Measurements from ENCODE around the gene EGFL7. TPM values are rescaled to one million over a fixed set of nuclear protein-coding genes. Genes with fewer than 3 reads are reported as not detected.

Gene EGFL7
- polyA plus RNA-seq, 1 of the 3 experiments (the other 2 are of a cell fraction): 43.0 TPM

DNA sequence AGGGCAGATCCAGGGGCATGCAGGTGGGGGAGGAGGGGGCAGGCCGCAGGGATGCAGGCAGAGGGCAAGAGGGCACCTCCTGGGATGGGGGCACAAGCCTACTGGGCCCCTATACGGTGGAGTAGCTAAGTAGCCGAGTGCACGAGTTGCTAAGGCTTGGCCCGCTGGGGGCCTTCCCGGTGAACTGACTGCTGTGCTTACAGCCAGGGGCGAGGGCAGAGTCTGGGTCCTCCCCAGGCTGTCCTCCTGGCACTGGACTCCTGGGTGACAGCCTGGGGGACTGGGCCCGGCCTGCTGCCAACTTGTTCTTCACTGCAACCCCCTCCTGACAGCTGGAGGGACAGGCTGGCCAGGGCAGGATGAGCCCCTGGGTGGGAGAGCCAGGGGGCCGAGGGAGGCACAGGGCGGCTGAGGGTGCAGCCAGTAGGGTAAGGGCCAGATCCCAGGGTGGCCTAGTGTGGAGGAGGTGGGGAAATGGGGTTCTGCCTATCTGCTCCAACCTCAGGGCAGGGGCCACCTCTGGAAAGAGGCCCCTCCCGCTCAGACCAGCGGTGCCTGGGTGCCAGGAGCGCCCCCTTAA lies 1.7 kb upstream of the EGFL7 start:
- CTCF ChIA-PET: interaction anchor here (1.7 to 5.0 kb wide), 3 partner anchors 9 to 176 kb away, joined by 6 to 35 read pairs (median 8); no protein-coding TSS in a partner anchor
- no peaks in the 10 kb centered on the region for H4K20me1 ChIP-seq (ENCODE audit: insufficient read depth)
- peaks cover 1 to 6% of the 10 kb centered on the region in 2 experiments; a peak in 2 of 4 replicates for H3K4me1 ChIP-seq (ENCODE audit: control insufficient read depth in 1 of 2, insufficient read depth in 2 of 2, low read depth in 1 of 2, low read length in 1 of 2)
- TF ChIP-seq, protein P1, sequence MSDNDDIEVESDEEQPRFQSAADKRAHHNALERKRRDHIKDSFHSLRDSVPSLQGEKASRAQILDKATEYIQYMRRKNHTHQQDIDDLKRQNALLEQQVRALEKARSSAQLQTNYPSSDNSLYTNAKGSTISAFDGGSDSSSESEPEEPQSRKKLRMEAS (IDR thresholded peaks at IDR 0.05; ENCODE audit: low read depth): no peak
- TF ChIP-seq RAD21 (IDR thresholded peaks at IDR 0.05; ENCODE audit: low read length): no peak
- TF ChIP-seq, protein P2, sequence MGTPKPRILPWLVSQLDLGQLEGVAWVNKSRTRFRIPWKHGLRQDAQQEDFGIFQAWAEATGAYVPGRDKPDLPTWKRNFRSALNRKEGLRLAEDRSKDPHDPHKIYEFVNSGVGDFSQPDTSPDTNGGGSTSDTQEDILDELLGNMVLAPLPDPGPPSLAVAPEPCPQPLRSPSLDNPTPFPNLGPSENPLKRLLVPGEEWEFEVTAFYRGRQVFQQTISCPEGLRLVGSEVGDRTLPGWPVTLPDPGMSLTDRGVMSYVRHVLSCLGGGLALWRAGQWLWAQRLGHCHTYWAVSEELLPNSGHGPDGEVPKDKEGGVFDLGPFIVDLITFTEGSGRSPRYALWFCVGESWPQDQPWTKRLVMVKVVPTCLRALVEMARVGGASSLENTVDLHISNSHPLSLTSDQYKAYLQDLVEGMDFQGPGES (IDR thresholded peaks at IDR 0.05; ENCODE audit: low read depth, low read length): no peak
- no peak for TF ChIP-seq RCOR1 (IDR thresholded peaks at IDR 0.05; ENCODE audit: low read length)
- TF ChIP-seq EZH2phosphoT487 (IDR thresholded peaks at IDR 0.05; ENCODE audit: borderline replicate concordance, low read depth): no peak
- TF ChIP-seq, protein P3, sequence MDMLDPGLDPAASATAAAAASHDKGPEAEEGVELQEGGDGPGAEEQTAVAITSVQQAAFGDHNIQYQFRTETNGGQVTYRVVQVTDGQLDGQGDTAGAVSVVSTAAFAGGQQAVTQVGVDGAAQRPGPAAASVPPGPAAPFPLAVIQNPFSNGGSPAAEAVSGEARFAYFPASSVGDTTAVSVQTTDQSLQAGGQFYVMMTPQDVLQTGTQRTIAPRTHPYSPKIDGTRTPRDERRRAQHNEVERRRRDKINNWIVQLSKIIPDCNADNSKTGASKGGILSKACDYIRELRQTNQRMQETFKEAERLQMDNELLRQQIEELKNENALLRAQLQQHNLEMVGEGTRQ (IDR thresholded peaks at IDR 0.05; ENCODE audit: borderline replicate concordance, low read depth, low read length): no peak
- H3F3A ChIP-seq (replicated peaks; ENCODE audit: insufficient read depth): no peaks in the 10 kb centered on the region
- no peak overlapping the region for H2AFZ ChIP-seq (ENCODE audit: low read depth)
- no peaks in the 10 kb centered on the region for H3K9me3 ChIP-seq
- H3K9me2 ChIP-seq: no peaks in the 10 kb centered on the region
- H3K36me3 ChIP-seq (replicated peaks in 1 of 2; ENCODE audit: control insufficient read depth in 1 of 2, insufficient read depth in 2 of 2, low read length in 1 of 2): no peaks in the 10 kb centered on the region
- H3K27ac ChIP-seq (ENCODE audit: low read depth in 2 of 2, low read length in 1 of 2): no peak overlapping the region
- no peak overlapping the region for H3K4me2 ChIP-seq
- no peak overlapping the region for H3K9ac ChIP-seq
- no peak overlapping the region for H3K4me3 ChIP-seq (ENCODE audit: low read depth in 2 of 2, low read length in 1 of 2)
- POLR2A ChIA-PET: no interaction called here
- no peaks in the 10 kb centered on the region for H3K79me2 ChIP-seq (ENCODE audit: insufficient read depth)
- DNase-seq: no peak
- 75% methylated on average over 4 of the region's 13 CpGs for WGBS (ENCODE audit: low lambda C conversion rate)
- no peaks in the 10 kb centered on the region for H3K27me3 ChIP-seq (ENCODE audit: insufficient read depth)

DNA sequence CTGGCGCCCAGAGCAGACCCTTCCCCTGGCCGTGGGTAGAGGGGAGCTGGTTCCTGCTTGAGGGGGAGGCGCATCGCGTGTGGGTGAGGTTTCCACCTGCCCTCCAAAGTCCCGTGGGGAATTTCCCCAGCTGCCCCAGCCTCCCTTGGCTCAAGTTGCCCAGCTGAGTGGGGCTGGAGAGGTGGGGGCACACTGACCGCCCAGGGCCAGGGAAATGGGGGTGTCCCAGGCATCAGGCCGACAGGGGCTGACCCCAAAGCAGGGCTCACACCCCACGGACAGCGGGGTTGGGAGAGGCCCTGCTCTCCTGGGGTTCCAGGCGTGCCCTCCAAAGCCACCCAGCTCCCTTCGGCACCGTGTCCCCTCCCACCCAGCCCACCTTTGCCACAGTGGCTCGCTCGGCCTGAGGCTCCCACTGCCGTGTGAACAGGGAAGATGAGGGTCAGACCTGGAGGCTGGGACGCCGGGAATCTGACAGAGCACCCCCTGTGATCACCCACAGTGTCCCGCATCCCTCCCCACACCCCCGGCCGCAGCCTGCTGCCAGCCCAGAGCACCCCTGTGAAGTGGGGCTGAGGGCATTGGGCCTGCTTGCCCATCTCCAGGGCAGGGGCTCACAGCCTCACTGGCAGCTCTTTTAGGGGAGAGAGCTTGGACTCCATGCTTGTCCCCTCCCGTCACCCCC lies 933 bp upstream of the EGFL7 start:
- CTCF ChIA-PET: interaction anchor here (1.7 to 5.0 kb wide), 3 partner anchors 10 to 177 kb away, joined by 6 to 35 read pairs (median 8); no protein-coding TSS in a partner anchor
- H3K4me3 ChIP-seq (ENCODE audit: low read depth in 2 of 2, low read length in 1 of 2): no peak overlapping the region

More for the DNA sequence above, 933 bp upstream of the EGFL7 start:
- WGBS (ENCODE audit: low lambda C conversion rate): 47% methylated on average over 10 of the region's 22 CpGs
- Histone ChIP-seq H3K9ac (no peak overlapping the region), H3K79me2 (ENCODE audit: insufficient read depth) (no peaks in the 10 kb centered on the region), H3F3A (replicated peaks; ENCODE audit: insufficient read depth) (no peaks in the 10 kb centered on the region), H3K9me2 (no peaks in the 10 kb centered on the region), H2AFZ (ENCODE audit: low read depth) (no peak overlapping the region), H3K9me3 (no peaks in the 10 kb centered on the region), H3K27ac (ENCODE audit: low read depth in 2 of 2, low read length in 1 of 2) (no peak overlapping the region), H3K4me2 (no peak overlapping the region), H3K36me3 (replicated peaks in 1 of 2; ENCODE audit: control insufficient read depth in 1 of 2, insufficient read depth in 2 of 2, low read length in 1 of 2) (no peaks in the 10 kb centered on the region), H3K4me1 (ENCODE audit: control insufficient read depth in 1 of 2, insufficient read depth in 2 of 2, low read depth in 1 of 2, low read length in 1 of 2) (peaks cover 0 to 10% of the 10 kb centered on the region in 2 experiments; a peak in 1 of 4 replicates), H3K27me3 (ENCODE audit: insufficient read depth) (no peaks in the 10 kb centered on the region), H4K20me1 (ENCODE audit: insufficient read depth) (no peaks in the 10 kb centered on the region)
- TF ChIP-seq, protein P4, sequence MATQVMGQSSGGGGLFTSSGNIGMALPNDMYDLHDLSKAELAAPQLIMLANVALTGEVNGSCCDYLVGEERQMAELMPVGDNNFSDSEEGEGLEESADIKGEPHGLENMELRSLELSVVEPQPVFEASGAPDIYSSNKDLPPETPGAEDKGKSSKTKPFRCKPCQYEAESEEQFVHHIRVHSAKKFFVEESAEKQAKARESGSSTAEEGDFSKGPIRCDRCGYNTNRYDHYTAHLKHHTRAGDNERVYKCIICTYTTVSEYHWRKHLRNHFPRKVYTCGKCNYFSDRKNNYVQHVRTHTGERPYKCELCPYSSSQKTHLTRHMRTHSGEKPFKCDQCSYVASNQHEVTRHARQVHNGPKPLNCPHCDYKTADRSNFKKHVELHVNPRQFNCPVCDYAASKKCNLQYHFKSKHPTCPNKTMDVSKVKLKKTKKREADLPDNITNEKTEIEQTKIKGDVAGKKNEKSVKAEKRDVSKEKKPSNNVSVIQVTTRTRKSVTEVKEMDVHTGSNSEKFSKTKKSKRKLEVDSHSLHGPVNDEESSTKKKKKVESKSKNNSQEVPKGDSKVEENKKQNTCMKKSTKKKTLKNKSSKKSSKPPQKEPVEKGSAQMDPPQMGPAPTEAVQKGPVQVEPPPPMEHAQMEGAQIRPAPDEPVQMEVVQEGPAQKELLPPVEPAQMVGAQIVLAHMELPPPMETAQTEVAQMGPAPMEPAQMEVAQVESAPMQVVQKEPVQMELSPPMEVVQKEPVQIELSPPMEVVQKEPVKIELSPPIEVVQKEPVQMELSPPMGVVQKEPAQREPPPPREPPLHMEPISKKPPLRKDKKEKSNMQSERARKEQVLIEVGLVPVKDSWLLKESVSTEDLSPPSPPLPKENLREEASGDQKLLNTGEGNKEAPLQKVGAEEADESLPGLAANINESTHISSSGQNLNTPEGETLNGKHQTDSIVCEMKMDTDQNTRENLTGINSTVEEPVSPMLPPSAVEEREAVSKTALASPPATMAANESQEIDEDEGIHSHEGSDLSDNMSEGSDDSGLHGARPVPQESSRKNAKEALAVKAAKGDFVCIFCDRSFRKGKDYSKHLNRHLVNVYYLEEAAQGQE (IDR thresholded peaks at IDR 0.05; ENCODE audit: low read depth, low read length): no peak
- TF ChIP-seq RAD21 (IDR thresholded peaks at IDR 0.05; ENCODE audit: low read length): no peak
- TF ChIP-seq, protein P5, sequence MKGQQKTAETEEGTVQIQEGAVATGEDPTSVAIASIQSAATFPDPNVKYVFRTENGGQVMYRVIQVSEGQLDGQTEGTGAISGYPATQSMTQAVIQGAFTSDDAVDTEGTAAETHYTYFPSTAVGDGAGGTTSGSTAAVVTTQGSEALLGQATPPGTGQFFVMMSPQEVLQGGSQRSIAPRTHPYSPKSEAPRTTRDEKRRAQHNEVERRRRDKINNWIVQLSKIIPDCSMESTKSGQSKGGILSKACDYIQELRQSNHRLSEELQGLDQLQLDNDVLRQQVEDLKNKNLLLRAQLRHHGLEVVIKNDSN (IDR thresholded peaks at IDR 0.05; ENCODE audit: borderline replicate concordance, low read depth): no peak
- POLR2A ChIA-PET: no interaction called here
- no peak for DNase-seq

Measured in SK-N-SH (cell line).